SW 1271 (cell line): ENCODE results near the gene CISD3.

Experiments used
- DNase-seq, 2 experiments: peaks; one replicate each; lab custom pipeline; 2025; lab: John Stamatoyannopoulos, UW

CISD3 gene

DNA sequence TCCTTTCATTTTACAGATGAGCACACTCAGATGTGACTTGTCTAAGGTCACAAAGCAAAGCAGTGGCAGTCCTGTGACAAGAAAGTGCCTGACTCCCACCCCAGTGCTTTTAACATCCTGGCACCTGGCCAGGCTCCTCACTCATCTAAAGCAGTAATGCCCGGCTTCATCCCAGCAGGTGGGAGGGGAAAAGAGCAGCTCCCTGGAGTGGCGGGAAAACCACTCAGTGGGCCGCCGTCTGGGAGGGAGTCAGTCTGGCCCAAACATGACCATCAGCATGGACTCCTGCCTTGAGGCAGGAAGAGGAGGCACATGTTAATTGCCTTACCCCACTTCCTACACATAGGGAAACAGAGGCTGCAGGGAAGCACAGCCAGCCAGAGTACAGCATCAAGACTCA is 15.4 kb downstream of the CISD3 start:
- DNase-seq, result no peak

DNA sequence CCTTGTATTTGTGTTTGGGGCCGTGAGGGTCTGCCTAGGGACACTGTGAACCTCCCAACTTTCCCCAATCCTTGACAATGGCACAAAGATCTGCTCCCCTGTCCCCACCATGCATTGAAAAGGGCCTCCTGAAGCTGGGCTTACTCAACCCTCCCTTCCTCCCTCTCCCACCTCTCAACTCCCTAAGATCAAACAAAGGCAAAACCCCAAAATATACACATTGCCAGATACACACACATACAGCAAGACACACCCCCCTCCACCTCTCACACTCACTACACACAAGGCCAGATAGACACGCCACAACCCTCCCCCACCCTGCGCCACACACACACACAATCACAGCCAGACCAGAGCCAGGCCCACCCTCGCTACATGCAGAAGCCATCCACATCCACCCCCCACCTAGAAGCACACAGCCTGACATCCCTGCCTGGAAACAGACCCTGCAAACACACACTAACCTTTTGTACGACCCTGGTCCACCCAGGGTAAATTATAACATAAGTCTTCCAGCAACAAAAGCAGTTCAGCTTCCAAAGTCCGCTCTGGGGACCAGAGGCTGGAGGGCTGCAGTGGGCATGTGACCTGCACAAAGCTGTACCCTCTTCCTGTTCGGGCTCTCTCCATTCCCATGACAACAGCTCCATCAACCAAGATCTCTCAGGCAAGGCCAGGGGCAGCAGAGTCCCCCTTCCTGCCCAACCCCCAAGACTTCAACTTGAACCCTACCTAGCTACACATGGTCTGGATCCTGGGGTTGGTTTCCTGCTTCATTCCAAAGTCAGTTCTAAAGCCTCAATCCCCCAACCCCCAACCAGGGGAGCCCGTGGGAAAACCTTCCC is 16.1 kb downstream of the CISD3 start:
- DNase-seq, result no peak

GRCh38 chr17:38746849-38747462 is 16.8 kb downstream of the CISD3 start:
- no peak for DNase-seq

DNA sequence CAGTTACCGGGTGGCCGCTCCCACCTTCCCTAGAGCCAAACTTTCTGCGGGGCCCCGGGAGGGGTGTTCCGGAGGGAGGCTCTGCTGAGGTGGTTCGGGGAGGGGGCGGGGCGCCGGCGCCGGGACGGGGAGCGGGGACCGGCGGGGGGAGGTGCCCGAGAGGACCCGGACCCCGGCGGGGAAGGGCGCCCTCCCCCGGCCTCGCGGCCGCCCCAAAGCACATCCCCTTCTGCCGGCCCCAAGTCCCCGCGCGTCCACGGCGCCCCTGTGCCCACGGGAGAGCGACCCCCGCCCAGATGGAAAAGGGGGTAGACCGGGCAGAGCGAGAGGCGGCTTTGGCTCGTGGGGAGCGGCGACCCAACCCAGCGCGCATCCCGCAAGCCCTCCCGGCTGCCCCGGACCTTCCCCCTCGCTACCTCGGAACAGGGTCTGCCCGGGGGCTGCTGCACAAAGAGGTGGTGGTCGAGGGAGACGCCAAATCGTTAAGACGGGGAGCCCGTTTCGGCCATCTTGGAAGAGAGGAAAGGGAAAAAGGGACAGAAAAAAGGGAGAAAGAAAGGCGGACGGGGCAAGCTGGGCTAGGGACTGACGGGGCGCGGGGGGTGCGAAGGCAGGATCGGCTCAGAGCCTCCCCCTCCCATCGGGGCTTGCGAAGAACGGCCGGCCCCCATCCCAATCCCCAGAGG is 17.5 kb downstream of the CISD3 start:
- peak in 1 of 2 experiments; percentile 21 for DNase-seq

DNA sequence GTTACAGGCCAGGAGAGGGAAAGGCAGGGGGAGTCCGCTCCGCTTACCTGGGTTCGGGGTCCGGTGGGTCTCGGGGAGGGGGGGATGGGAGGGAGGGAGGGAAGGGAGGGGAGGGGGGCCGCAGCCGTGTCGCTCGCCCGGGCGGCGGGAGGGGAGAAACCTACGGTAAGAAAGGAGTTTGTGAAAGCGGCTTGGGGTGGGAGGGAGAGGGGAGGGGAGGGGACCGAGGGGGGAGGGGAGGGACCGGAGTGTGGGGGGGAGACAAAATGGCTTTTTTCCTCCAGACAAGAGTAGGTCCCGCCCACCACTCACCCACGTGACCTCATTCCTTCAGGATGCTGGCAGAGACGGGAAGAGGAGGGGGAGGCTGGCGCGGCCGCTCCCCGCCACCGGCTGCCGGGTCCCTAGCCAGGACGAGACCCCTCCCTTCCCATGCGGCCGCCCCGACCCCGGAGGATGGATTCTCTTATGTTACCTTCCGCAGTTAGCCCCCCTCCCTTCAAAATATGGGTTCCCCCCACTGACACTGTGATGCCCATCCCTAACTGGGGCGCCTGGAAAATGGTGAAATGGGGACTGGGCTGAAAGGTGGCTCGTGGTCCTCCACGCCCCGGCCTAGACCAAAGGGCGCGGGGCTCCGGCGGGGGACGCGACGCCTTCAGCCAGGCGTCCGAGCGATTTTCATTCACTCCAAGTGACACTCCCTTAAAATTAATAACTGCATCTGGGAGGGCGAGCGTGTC is 18.2 kb downstream of the CISD3 start, which contains the start of gene PCGF2:
PCGF2 (minus strand) TSS at position 188 of the 743 bp plus-strand sequence. CDS start 7,934 bp downstream, outside the sequence.
- DNase-seq, result peak; percentile 57 to 84

DNA sequence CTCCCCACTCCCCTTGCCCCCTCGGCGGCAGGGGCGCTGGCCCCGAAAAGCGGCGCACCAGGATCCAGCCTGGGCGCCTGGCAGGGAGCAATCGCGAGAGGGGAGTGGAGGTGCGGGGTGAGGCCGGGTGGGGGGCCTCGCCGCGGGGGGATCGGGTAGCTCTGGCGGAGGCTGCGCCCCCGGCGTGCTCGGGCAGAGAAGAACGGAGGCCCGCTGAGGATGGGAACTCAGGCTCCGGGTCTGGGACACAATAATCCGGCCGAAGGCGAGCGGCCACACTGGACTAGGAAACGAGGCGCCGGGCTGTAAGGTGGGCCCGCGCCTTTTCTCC is 18.7 kb downstream of the CISD3 start:
- DNase-seq, result no peak

DNA sequence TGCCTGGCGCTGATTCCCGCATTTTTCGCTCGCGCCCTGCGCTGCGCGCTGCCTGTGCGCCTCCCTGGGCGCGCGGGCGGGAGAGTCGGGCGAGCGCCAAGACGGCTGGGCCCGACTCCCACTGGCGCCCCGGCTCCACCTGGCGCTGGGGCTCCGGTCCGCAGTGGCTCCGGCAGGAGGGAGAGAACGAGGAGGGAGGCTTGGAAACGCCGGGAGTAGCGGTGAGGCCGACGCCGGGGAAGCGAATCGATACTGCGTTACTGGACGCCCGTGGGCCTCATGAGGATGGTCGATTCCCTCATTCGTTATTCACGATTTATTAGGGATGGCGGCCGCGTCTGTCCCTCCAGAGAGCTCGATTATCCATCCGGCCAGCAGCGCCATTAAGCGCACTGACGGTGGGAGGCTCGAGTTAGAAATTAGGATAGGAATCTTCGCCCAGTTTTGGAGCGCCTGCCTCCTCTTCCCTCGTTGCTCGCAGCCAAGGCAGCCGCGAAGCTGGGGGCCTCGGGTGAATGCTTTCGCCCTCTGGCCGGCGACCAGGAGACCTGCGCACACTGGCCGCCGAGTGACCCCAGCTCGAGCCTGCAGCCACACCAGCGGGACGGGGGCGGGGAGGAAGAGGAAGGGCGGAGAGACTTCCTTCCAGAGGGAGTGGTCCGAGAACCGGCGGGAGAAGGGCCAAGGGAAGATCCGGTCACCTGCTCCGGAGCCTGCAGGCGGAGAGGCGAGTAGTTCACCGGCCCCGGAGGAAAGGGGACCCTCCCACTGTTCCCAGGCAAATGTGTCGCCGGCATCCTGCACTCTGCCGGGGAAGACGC is 19.3 kb downstream of the CISD3 start:
- DNase-seq, result peak; percentile 79 to 87

- no peak for DNase-seq
Measured at GRCh38 chr17:38750044-38750311, 19.8 kb downstream of the CISD3 start.

DNA sequence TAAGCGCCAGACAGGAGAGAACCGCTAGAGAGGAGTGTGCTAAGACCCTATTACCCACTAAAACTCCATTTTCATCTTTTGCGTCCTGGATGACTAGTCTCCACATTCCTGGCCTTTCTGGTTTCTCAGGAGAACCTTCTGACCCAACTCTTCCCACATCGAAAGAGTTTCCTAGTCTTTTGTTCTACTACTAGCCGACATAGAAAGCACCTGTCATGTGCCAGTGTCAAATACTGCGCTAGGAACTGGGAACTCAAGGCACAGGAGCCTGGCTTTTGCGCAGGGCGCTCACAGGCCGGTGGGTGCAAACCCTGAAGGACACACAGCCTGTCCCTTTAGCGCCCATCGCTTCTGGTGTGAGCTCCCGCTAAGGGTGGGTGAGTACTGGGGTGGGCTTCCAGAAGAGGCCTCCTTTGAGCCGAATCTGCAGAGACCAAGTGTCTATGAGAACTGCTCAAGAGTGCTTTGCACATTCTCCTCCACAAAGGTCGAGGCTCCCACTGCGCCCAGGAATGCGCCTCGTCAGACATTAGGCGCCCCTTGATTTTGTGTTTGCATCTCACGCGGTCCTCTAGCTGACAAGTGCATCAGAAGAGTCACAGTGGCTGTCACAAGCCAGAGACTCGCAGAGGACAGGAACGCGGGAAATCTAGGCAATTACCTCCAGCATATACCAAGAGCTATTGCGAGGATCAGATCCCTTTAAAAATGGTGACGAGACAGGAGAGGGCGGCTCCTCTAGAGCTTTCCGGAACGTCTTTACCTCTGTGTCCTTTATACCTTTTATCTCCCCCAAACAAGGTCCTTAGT is 20.4 kb downstream of the CISD3 start:
- DNase-seq, result peak in 1 of 2 experiments; percentile 71

DNA sequence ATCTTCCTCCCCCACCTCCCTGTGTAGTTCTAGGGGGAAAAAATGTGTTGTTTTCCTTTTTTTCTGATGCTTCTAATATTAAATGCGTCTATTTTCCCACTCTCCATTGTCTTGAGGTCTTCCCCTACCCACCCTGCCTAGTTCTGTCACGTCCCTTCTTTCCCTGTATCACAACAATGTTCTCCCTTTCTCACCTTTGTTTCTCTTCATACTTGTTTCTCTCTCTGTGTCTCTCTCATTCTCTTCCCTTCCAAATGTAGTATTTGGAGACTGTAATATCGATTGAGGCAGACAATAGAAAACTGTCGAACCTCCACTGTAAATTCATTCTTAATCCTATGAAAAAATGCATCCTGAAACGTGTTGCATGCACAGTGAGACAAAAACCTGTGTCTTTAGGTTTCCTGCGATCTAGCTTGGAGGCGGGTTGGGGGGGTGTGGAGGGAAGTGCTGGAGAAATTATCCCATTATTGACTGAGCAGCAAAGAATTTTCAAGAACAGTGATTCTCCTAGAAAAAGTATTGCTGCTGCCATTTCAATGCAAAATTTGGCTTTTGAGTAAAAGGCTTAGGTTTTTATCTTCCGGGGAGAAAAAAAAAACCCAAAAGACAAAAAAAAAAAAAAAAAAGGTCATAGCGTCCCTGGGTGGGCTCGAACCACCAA is 21.1 kb downstream of the CISD3 start:
- peak in 1 of 2 experiments; percentile 54 for DNase-seq

DNA sequence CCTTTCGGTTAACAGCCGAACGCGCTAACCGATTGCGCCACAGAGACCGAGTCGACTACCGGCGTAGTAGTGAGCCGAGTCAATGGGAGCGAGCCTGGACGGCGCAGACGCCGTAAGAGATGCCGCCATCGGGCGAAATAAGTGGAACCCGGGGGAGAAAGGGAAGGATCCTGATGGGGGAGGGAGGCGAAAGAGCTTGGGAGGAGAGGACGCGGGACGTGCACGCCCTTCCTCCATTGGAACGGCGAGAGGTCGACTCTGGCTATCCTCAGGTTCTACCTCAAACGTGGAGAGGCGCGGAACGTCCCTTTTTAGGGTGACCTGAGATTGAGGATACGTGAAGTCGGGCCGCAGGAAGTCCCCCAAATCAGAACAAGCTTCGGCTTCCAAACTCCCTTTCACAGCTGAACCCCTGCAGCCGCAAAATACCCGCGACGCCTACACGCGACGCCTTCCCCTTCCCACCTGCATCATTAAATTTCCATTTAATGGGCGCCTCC is 21.7 kb downstream of the CISD3 start:
- peak; percentile 65 to 81 for DNase-seq

GRCh38 chr17:38752308-38753070 is 22.3 kb downstream of the CISD3 start, which contains the start of gene PSMB3:
Gene PSMB3, plus strand, starts transcription at chr17:38752741. Its CDS starts 86 bp downstream, at chr17:38752827.
- peak; percentile 97 to 100 for DNase-seq

DNA sequence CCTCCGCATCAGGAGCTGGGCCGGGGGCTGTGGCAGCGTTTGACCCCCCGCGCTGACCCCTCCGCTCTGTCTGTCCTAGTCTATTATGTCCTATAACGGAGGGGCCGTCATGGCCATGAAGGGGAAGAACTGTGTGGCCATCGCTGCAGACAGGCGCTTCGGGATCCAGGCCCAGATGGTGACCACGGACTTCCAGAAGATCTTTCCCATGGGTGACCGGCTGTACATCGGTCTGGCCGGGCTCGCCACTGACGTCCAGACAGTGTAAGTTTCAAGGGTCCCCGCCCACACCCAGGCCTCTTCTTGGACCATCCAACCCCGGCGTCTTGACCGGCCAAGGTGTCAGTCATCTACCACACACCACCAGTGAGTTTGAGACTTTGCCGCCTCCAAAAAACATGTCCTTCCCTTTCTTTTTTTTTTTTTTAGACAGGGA is 22.9 kb downstream of the CISD3 start:
- no peak for DNase-seq

- DNase-seq, result peak in 1 of 2 experiments; percentile 27
Measured at GRCh38 chr17:38761612-38762011, 31.5 kb downstream of the CISD3 start.

DNA sequence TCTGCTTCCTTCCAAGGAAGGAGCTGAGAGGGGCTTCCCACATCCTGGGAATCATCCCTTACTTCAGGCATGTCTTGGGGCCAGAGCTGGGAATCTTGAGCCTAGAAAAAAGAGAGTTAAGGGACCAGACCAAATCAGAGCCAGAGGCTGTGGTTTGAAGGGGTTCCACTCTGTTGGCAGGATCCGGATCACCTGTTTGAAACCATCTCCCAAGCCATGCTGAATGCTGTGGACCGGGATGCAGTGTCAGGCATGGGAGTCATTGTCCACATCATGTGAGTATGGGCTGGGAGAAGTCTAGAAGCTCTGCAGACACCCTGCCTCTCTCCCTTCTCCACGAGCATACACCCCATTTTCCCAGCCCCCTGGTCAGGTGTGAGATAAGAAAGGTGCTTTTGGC is 32.1 kb downstream of the CISD3 start:
- DNase-seq, result no peak

- no peak for DNase-seq
Measured at GRCh38 chr17:38766341-38766740, 36.2 kb downstream of the CISD3 start.

DNA sequence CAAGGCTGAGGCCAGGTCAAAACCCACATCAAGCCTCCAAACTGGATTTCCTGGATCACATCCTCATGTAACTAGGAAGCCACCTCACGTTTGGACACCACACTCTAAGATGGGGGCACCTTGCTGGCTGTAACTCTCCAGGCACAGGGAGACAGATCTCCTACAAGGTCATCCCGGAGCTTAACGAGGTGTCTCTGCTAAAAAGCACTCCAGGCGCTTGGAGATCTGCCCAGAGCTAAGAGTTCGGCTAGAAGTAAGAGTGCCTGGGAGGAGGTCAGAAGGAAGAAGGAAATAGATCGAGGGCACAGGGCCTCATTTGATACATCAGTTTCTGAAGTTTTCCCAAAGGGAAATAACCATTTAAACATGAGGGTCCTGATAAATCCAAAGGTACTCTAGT is 38.3 kb downstream of the CISD3 start:
- no peak for DNase-seq

DNA sequence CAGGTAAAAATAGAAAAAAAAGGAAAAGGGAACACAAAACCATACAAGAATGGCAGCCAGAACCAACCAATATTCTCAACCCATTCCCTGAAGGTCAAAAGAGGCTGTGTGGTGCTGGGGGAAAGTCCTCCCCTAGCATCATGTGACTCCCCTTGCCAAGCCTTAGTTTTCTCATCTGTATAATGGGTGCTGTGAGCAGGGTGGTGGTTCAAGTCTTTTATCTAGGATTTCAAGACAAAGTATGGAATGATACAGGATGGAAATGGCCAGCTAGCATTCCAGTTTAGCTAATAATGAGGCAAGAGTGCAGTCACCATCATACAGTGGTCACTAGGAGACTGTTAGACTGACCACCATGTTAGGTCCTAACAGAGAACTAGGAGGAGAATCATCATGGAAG is 43.1 kb downstream of the CISD3 start:
- DNase-seq, result no peak

DNA sequence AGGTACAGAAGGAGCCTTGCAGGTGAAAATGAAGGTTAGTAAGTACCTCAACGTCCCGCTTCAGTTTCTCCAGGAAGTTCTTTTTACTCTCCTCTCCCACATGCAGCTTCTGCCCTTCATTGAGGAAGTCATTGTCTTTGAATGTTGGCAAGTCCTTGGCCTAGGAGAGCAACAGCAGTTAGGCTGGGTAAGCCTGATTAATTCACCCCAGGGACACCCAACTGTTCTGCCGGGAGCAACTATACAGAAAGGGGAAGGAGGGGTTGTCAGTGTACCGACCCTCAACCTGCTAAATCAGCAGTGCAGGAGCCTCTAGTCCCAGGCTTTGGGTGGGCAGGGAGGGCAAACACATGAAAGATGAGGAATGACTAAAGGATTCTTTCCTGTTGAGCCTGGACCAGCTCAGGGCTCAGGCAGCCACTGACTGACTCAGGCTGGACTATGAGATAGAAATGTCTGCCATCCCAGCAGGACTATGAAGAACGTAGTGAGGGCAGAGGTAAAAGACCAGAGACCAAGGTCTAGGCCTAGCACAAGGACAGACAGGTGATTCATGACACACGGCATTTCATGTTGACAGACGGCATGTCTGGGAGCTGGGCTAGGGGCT is 47.6 kb downstream of the CISD3 start:
- no peak for DNase-seq
